GM18868 (cell line): Measurements from ENCODE around the gene EMX2.

Source experiments
- ATAC-seq: cut with Tn5 transposase; IDR thresholded peaks from one replicate; pipeline ENCODE4 v1.9.1; 2021; ENCODE audit warnings: mild to moderate bottlenecking, moderate library complexity; ENCODE audit not compliant: unreplicated experiment

The EMX2 gene

GRCh38 chr10:117543225-117544003 is 868 bp downstream of the EMX2 start:
- no peak for ATAC-seq

GRCh38 chr10:117544004-117544701 is 1.6 kb downstream of the EMX2 start:
- ATAC-seq: no peak

- ATAC-seq: no peak
Observed at GRCh38 chr10:117544711-117545140, 2.2 kb downstream of the EMX2 start.

GRCh38 chr10:117545141-117546019 is 2.8 kb downstream of the EMX2 start:
- no peak for ATAC-seq

GRCh38 chr10:117546020-117546580 is 3.6 kb downstream of the EMX2 start:
- ATAC-seq: no peak

GRCh38 chr10:117546581-117547015 is 4.1 kb downstream of the EMX2 start:
- no peak for ATAC-seq

- no peak for ATAC-seq
Observed at GRCh38 chr10:117547016-117547715, 4.6 kb downstream of the EMX2 start.

GRCh38 chr10:117547716-117548668 is 5.4 kb downstream of the EMX2 start:
- ATAC-seq: no peak

GRCh38 chr10:117549100-117549585 is 6.6 kb downstream of the EMX2 start:
- no peak for ATAC-seq

GRCh38 chr10:117550076-117550475 is 7.5 kb downstream of the EMX2 start:
- no peak for ATAC-seq

- no peak for ATAC-seq
Observed at GRCh38 chr10:117550599-117551329, 8.2 kb downstream of the EMX2 start.

GRCh38 chr10:117551330-117552155 is 9.0 kb downstream of the EMX2 start:
- ATAC-seq: no peak

- no peak for ATAC-seq
Observed at GRCh38 chr10:117552156-117552631, 9.6 kb downstream of the EMX2 start.

GRCh38 chr10:117552701-117553141 is 10.2 kb downstream of the EMX2 start:
- no peak for ATAC-seq

GRCh38 chr10:117553142-117553814 is 10.7 kb downstream of the EMX2 start:
- no peak for ATAC-seq

- no peak for ATAC-seq
Observed at GRCh38 chr10:117553815-117554172, 11.2 kb downstream of the EMX2 start.
